LNCAP (cell line): Measurements from ENCODE around the gene HIGD2A.

Experiments used
- TF ChIP-seq, protein P1 (sequence below): fragments of 450-650 bp; IDR thresholded peaks from 2 replicates; pipeline ENCODE4 v1.5.1; 2017; ENCODE audit warnings: mild to moderate bottlenecking

Gene HIGD2A

DNA sequence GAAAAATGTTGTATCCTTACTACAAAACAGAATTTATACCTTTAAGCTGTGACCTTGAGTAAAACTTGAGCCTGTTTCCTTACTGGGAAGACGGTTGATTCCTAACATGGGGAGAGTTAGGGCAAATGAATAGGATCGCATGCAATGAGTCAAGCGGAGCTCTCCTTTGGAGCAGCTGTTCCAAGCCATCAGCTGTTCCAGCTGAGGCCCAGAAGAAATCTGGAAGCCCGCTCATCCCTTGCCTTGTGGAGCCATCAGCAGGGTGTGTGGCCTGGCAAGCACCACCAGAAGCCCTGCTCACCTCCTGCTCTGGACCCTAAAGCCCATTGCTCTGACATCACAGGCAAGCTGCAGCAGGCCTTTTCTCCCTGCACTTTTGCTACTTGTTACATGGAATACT lies 35.0 kb upstream of the HIGD2A start:
- TF ChIP-seq, protein P1, sequence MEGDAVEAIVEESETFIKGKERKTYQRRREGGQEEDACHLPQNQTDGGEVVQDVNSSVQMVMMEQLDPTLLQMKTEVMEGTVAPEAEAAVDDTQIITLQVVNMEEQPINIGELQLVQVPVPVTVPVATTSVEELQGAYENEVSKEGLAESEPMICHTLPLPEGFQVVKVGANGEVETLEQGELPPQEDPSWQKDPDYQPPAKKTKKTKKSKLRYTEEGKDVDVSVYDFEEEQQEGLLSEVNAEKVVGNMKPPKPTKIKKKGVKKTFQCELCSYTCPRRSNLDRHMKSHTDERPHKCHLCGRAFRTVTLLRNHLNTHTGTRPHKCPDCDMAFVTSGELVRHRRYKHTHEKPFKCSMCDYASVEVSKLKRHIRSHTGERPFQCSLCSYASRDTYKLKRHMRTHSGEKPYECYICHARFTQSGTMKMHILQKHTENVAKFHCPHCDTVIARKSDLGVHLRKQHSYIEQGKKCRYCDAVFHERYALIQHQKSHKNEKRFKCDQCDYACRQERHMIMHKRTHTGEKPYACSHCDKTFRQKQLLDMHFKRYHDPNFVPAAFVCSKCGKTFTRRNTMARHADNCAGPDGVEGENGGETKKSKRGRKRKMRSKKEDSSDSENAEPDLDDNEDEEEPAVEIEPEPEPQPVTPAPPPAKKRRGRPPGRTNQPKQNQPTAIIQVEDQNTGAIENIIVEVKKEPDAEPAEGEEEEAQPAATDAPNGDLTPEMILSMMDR = no peak

DNA sequence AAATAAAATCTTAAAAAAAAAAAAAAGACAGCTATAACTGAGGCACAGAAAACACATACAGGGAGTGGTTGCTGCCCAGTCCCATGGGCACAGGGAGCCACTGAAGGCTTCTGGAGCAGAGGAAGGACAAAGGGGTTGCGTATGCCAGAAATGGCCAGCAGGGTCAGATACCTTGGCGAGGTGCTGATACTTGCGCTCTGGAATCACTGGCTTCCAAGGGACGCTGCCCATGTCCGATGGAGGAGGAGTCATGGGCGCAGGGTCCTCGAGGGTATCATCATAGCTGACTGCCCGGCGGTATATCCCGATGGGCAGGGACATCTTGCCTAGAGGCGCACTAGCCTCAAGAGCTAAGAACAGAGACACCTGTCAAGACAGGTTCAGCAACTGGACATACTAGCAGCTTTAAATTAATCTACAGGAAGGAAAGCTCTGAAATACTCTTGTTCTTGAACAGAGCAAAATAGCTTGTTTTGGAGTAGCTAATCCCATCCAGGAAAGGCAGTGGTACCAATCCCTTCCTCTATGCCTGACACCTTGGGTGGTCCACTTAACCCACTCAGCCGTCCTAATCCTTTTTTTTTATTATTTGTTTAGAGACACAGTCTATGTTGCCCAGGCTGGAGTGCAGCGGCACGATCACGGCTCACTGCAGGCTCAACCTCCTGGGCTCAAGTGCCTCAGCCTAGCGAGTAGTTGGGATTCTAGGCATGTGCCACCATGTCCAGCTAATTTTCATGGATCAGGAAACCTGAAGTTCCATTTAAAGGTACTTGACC lies 33.0 kb upstream of the HIGD2A start:
- TF ChIP-seq, protein P1 = no peak

DNA sequence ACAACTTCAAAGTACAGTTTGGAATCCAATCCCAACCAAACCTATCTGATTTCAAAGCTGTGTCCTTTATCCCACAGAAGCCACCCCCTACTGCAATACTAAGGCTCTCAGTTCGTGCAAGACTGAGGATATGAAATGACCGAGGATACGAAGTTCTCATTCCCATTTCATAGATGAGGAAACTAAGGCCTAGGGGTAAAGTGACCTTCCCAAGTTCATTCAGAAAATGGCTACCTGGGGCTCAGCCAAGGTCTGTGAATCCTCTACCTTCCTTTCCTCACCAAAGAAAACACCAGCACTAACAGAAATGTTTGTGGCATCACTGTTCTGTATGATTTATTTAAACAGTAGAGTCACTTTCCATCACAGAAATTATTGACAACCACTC lies 32.4 kb upstream of the HIGD2A start:
- TF ChIP-seq, protein P1 = no peak

DNA sequence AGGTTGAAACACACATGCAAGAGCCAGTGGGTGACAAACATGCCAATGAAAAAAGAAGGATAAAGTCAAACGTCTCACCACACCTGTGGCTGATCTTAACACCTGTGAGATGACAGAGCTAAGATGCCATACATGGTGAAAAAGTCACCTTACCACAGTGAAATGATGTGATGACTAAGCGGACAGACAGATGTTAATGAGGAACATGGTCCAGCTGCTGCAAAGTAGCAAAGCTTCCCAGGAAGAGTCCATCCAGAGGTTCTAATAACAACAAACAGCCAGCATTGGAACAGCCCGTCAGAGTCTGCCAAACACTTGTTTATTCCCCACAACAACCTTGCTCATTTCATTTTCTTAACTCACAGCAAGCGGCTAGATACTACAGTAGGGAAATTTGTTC lies 28.9 kb upstream of the HIGD2A start:
- TF ChIP-seq, protein P1 = no peak

DNA sequence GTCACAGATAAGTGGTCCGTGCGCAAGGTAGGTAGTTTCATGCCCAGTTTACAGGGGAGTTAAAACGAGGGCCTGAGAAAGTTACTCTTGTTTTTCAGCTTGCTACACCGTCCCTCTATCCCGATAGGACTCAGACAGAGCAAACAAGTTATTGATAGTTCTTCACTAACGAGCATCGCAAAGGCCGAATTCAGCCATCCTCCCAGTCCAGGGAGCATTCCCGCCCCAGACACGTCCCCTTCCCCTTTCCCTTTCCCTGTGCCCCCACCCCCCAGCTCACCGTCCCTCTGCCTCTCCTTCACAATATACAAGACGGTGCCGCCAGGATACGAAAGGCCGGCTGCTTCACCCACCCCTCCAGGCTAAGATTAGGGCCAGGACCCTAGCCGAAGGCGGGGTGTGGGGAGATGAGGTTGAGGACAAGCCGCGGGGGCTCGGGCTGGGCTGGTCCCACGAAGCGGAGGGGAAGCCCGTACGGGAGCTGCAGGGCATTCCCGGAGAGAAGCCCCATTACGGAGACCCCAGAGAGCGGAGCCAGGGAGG lies 27.6 kb upstream of the HIGD2A start:
- TF ChIP-seq, protein P1 = no peak

DNA sequence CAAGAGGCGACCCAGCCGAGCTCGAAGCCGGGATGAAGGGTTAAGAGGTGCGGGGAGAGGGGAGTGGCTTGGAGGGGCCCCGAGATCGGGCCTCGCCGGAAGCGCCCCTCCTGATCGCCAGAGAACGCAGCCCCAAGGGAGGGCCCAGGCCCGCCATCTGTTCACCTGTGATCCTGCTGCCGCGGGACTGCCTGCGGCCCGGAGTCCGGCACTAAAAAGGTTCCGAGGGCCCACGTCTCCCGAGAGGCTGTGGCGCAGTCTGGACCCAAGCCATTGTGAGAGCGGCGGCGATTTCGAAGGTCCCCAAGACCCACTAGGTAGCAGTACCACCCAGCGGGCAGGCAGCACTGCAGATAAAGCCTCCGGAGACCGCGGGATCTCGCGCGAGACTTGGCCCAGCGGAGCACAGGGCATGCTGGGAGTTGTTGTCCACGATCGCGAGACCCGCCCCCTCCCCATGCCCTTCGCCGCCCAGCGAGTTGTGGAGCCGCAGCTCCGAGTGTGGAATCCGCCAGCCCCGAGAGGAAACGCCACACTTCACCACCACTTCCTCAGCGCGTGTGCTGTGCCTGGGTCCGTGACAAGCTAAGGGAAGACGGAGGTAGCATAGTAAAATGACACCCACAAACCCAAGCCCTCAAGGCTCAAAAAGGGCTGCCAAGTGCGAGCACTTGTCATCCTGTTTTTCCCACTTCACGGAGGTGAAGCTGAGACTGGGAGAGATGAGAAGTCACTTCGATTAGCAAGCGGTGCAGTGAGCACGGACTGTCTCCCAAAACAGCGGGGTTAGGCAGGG lies 26.9 kb upstream of the HIGD2A start, which contains the start of gene KIAA1191:
Gene KIAA1191 (minus strand): TSS at position 328 of the 796 bp plus-strand sequence. CDS start 2,256 bp downstream, outside the sequence.
- TF ChIP-seq, protein P1 = peak; percentile 32; the same call in 1 of the 2 replicates

DNA sequence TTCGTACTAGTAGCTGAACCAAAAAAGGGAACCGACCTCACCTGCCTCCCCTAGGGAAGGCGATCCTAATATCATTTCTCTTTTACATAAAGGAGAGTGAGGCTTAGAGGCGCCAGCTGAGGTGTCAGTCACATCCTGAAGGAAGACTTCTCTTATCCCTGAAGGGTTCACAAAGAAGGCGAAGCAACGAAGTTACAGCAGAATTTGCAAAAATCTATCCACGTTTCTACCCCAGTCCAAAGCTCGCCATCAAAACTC lies 26.4 kb upstream of the HIGD2A start:
- TF ChIP-seq, protein P1 = no peak
